Natural killer cell (primary cell): Measurements from ENCODE around the gene LBP. TPM values are rescaled to one million over a fixed set of nuclear protein-coding genes. Genes with fewer than 3 reads are reported as not detected.

Source experiments
- ATAC-seq, 3 donors: fragments of 150-1000 bp in 2 of 3; fragments of 200-7000 bp in 1 of 3; cut with Tn5 transposase; 1 replicate in 1 of 3; 2 replicates in 2 of 3; pipeline ENCODE4 v1.10.0; 2021; ENCODE audit warnings: mild to moderate bottlenecking in 2 of 3, moderate library complexity in 2 of 3
- DNase-seq, 2 donors: peaks; one replicate each; pipeline versions ENCODE4 v3.0.0 to v3.0.0-alpha.2; 2013 to 2021; ENCODE audit warnings: mixed read lengths in 1 of 2
- H3K27ac ChIP-seq: one replicate; pipeline ENCODE4 v1.5.1; 2013; ENCODE audit warnings: mild to moderate bottlenecking, low read length
- H3K27me3 ChIP-seq: one replicate; pipeline ENCODE4 v1.6.1; 2013; ENCODE audit warnings: low read length; ENCODE audit not compliant: control insufficient read depth, insufficient read depth
- H3K36me3 ChIP-seq: one replicate; pipeline ENCODE4 v1.6.1; 2013; ENCODE audit warnings: low read length; ENCODE audit not compliant: control insufficient read depth, insufficient read depth
- H3K4me1 ChIP-seq: one replicate; pipeline ENCODE4 v1.6.1; 2013; ENCODE audit warnings: low read length; ENCODE audit not compliant: control insufficient read depth, insufficient read depth
- H3K4me3 ChIP-seq: one replicate; pipeline ENCODE4 v1.5.1; 2013; ENCODE audit warnings: low read length
- H3K9me3 ChIP-seq: one replicate; pipeline ENCODE4 v1.6.1; 2013; ENCODE audit warnings: low read length; ENCODE audit not compliant: control insufficient read depth, insufficient read depth
- H3K27ac Mint-ChIP-seq, 2 donors: one replicate each; pipeline ENCODE4 v1.8.0; 2022; ENCODE audit warnings: mild to moderate bottlenecking in 2 of 2, mixed read lengths in 2 of 2, moderate library complexity in 1 of 2
- H3K27me3 Mint-ChIP-seq, 2 donors: one replicate each; pipeline ENCODE4 v1.8.0; 2022; ENCODE audit warnings: low read depth in 2 of 2, mixed read lengths in 2 of 2
- H3K36me3 Mint-ChIP-seq: one replicate; pipeline ENCODE4 v1.8.0; 2022; ENCODE audit warnings: mixed read lengths
- H3K4me1 Mint-ChIP-seq, 2 donors: one replicate each; pipeline ENCODE4 v1.8.0; 2022; ENCODE audit warnings: mixed read lengths in 2 of 2
- H3K4me3 Mint-ChIP-seq: one replicate; pipeline ENCODE4 v1.8.0; 2022; ENCODE audit warnings: mild to moderate bottlenecking, moderate library complexity, mixed read lengths
- H3K9me3 Mint-ChIP-seq, 2 donors: one replicate each; pipeline ENCODE4 v1.8.0; 2022; ENCODE audit warnings: mixed read lengths in 2 of 2
- CTCF ChIP-seq: fragments of 200-600 bp; IDR thresholded peaks from one replicate; pipeline ENCODE4 v1.8.0; 2022; ENCODE audit warnings: antibody characterized with exemption
- WGBS: methylation state at CpG from one replicate; pipeline ENCODE4 v1.1.7; 2013; ENCODE audit warnings: missing lambda C conversion rate; ENCODE audit not compliant: insufficient coverage; 5-methylcytosine and 5-hydroxymethylcytosine counted together
- intact Hi-C: fragments of 100-400 bp; cut with micrococcal nuclease; formaldehyde crosslinking; loops from one replicate; pipeline ENCODE4 v1.14.2; 2022
- total RNA-seq, 4 donors: library from RNA; stranded (reverse); fragments of 120-200 nt in 1 of 4; gene quantifications; one replicate each; pipeline versions ENCODE4 v1.2.3 to v1.2.4, GENCODE V29; 2013 to 2022

The LBP gene
- total RNA-seq, 3 donors from 2014 or later (not counting 1 experiment from before 2014, with no cell fraction given), result not detected

DNA sequence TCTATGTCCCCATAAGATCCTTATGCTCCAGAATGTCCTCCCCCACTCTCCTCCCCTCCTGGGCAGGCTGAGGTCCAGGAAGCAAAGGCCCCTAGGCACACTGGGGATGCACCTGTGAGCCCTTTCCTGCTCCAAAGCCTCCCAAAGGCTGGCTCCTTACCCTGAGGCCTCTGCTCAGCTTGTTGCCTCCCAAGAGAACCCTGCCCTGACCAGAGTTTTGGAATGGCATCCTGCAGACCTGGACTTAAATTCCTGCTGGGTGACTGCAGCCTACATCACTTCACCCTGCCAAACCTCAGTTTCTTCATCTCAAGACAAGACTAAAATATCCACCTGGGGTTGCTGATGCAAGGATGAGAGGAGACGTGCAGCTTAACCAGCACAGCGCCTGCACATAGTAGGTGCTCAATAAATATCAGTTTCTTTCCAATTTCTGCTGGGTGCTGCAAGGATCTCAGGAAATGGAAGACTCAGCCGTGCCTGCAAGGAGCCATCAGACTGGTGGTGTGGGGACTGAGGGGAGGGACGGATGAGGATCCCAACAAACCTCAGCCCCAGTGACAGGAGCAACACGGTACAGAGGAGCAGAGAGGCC lies 2.1 kb upstream of the LBP start:
- H3K4me3 Mint-ChIP-seq, result no peak overlapping the region
- H3K4me3 ChIP-seq, result no peak overlapping the region
- no peak for TF ChIP-seq CTCF
- WGBS, result 88% methylated on average over 5 of the region's 5 CpGs
- H3K27ac ChIP-seq, result no peak overlapping the region
- H3K9me3 Mint-ChIP-seq, result no peaks in the 10 kb centered on the region
- H3K36me3 ChIP-seq, result no peaks in the 10 kb centered on the region
- no peaks in the 10 kb centered on the region for H3K4me1 ChIP-seq
- intact Hi-C loops, result no loop called here
- ATAC-seq, result no peak
- H3K27me3 Mint-ChIP-seq, result peaks cover 0 to 4% of the 10 kb centered on the region in 2 donors
- H3K27ac Mint-ChIP-seq, result no peak overlapping the region
- H3K4me1 Mint-ChIP-seq, result no peaks in the 10 kb centered on the region
- H3K36me3 Mint-ChIP-seq, result no peaks in the 10 kb centered on the region
- H3K9me3 ChIP-seq, result no peaks in the 10 kb centered on the region
- DNase-seq, result no peak
- H3K27me3 ChIP-seq, result no peaks in the 10 kb centered on the region

- Histone ChIP-seq H3K4me1 (no peaks in the 10 kb centered on the region), H3K36me3 (no peaks in the 10 kb centered on the region), H3K4me3 (no peak overlapping the region), H3K27me3 (no peaks in the 10 kb centered on the region), H3K9me3 (no peaks in the 10 kb centered on the region), H3K27ac (no peak overlapping the region)
- DNase-seq (no peak), ATAC-seq (no peak)
- H3K4me1 Mint-ChIP-seq, result no peaks in the 10 kb centered on the region
- peaks cover 0 to 3% of the 10 kb centered on the region in 2 donors for H3K27me3 Mint-ChIP-seq
- no peaks in the 10 kb centered on the region for H3K36me3 Mint-ChIP-seq
- H3K27ac Mint-ChIP-seq, result no peak overlapping the region
- H3K9me3 Mint-ChIP-seq, result no peaks in the 10 kb centered on the region
- WGBS, result 23% methylated on average over 2 of the region's 2 CpGs
- H3K4me3 Mint-ChIP-seq, result no peak overlapping the region
- intact Hi-C loops, result no loop called here
- TF ChIP-seq CTCF, result no peak
These were observed 639 bp upstream of the LBP start for GRCh38 chr20:38345643-38346042.

- 89% methylated on average over 4 of the region's 4 CpGs for WGBS
- no peak overlapping the region for H3K27ac Mint-ChIP-seq
- H3K27me3 ChIP-seq, result no peaks in the 10 kb centered on the region
- no peak for DNase-seq
- no peak overlapping the region for H3K4me3 Mint-ChIP-seq
- no peaks in the 10 kb centered on the region for H3K9me3 Mint-ChIP-seq
- TF ChIP-seq CTCF, result no peak
- intact Hi-C loops, result no loop called here
- H3K27ac ChIP-seq, result no peak overlapping the region
- H3K27me3 Mint-ChIP-seq, result peaks cover 0 to 3% of the 10 kb centered on the region in 2 donors
- no peaks in the 10 kb centered on the region for H3K4me1 Mint-ChIP-seq
- H3K9me3 ChIP-seq, result no peaks in the 10 kb centered on the region
- H3K4me1 ChIP-seq, result no peaks in the 10 kb centered on the region
- no peaks in the 10 kb centered on the region for H3K36me3 Mint-ChIP-seq
- H3K4me3 ChIP-seq, result no peak overlapping the region
- no peaks in the 10 kb centered on the region for H3K36me3 ChIP-seq
- no peak for ATAC-seq
These were observed 459 bp downstream of the LBP start for GRCh38 chr20:38346741-38347140.

GRCh38 chr20:38349856-38350255 lies 3.6 kb downstream of the LBP start:
- H3K27ac Mint-ChIP-seq, result no peak overlapping the region

More at GRCh38 chr20:38349856-38350255, 3.6 kb downstream of the LBP start:
- Histone ChIP-seq H3K27me3 (no peaks in the 10 kb centered on the region), H3K27ac (no peak overlapping the region), H3K36me3 (no peaks in the 10 kb centered on the region), H3K4me3 (no peak overlapping the region), H3K4me1 (no peaks in the 10 kb centered on the region), H3K9me3 (no peaks in the 10 kb centered on the region)
- no peak for DNase-seq
- intact Hi-C loops, result no loop called here
- 82% methylated on average over 5 of the region's 5 CpGs for WGBS
- no peaks in the 10 kb centered on the region for H3K4me1 Mint-ChIP-seq
- peaks cover 0 to 3% of the 10 kb centered on the region in 2 donors for H3K27me3 Mint-ChIP-seq
- no peaks in the 10 kb centered on the region for H3K9me3 Mint-ChIP-seq
- no peak for TF ChIP-seq CTCF
- H3K4me3 Mint-ChIP-seq, result no peak overlapping the region
- no peak for ATAC-seq
- H3K36me3 Mint-ChIP-seq, result no peaks in the 10 kb centered on the region
